ENCODE data around the gene PLXNA4.

DNA sequence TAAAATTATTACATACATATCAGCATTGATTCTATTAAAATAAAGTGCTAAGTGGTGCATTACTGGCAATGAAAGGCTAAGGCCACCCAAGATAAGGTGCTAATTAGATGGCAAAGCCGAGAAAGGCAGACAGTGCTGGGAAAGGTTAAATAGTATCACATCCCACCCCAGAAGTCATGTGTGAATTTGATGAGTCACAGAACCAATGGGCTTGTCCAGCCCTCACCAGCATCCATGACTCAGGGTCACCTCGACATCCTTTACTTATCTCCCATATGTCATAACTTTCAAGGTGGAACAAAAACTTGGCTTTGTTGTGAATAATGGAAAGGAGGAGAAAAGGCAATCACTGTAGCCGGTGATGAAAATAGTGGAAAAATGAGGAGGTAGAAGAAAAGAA is 459.1 kb downstream of the PLXNA4 start:
- TF ChIP-seq, protein P1, sequence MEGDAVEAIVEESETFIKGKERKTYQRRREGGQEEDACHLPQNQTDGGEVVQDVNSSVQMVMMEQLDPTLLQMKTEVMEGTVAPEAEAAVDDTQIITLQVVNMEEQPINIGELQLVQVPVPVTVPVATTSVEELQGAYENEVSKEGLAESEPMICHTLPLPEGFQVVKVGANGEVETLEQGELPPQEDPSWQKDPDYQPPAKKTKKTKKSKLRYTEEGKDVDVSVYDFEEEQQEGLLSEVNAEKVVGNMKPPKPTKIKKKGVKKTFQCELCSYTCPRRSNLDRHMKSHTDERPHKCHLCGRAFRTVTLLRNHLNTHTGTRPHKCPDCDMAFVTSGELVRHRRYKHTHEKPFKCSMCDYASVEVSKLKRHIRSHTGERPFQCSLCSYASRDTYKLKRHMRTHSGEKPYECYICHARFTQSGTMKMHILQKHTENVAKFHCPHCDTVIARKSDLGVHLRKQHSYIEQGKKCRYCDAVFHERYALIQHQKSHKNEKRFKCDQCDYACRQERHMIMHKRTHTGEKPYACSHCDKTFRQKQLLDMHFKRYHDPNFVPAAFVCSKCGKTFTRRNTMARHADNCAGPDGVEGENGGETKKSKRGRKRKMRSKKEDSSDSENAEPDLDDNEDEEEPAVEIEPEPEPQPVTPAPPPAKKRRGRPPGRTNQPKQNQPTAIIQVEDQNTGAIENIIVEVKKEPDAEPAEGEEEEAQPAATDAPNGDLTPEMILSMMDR (IDR thresholded peaks at IDR 0.05; ENCODE audit: low read depth, low read length, poor library complexity, severe bottlenecking), result no peak
- TF ChIP-seq EZH2phosphoT487 (IDR thresholded peaks at IDR 0.05; ENCODE audit: borderline replicate concordance, low read length), result no peak

All from DOHH2 (cell line).